ENCODE data around the gene ARRB2.

The ARRB2 gene

DNA sequence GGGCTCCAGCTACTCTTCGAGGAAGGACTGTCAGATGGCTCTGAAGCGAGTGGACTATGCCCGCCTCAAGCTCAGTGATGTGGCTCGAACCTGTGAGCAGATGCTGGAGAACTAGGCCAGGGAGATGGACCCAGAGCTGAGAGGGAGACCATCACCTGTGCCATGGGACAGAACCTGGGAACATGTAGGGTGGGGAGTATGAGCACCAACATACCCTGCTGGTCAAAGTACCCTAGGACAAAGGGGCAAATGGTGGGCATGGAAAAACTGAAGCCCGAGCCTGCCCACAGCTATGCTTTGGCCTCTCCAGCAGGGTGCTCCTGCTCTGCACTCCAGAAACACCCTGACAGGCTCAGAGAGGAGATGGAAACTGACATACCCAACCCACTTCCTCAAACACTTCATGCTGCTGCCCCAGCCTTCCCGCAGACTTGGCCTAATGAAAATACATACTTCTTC, 22.7 kb downstream of the ARRB2 start:
- DNase-seq = peak; percentile 29 to 78

DNA sequence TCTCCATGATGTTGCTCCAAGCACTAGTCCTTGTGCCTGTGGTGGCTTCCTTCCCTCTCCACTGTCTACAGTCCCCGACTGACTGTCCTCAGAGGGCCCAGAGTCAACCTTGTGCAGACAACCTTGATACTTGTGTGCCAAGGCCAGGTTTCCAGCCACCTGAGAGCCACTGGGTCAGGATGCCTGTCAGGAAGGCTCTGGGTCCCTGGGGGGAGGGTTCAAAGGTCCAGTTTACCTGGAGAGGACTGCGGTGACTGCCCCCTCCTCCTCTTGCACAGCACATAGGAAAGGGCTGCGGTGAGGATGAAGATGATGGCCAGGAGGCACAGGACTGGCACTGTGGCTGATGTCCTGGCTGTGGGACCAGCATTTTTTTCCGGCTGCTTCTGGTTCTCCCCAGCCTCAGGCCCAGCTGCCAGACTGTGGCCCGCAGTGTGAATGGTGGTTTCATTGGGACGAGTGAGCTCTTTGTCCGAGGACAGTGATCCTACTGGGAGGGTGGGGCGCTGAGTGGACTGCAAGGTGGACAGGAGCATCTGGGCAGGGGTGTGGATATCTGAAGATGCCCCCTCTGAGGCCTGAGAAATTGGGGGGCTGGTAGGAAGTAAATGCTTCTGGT, 24.5 kb downstream of the ARRB2 start:
- DNase-seq = no peak

DNA sequence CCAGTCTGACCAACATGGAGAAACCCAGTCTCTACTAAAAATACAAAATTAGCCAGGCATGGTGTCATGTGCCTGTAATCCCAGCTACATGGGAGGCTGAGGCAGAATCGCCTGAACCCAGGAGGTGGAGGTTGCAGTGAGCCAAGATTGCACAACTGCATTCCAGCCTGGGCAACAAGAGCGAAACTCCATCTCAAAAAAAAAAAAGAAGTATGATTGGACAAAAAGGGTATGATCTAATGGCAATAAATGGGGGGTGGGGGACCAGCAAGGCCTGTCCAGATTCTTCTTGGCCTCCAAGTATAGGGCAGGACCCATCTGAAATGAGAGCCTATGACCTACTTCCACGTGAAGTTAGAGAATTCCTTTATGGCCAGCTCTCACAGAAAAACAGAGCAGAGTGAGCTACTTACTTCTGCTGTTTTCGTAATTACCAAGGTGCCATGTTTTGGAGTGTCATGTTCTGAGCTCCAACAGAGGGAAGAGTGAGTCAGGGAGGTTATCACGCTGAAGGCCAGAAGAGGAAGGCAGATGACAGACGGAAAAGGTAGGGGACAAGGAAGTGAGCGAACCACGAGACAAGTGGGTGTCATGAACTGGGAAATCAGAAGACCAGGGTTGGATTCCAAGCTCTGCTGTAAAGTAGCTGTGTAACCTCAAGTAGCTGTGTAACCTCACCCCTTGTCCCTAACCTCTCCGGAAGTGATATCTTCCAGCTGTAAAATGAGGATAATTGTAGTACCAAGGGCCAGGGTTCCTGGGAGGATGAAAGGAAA, 25.6 kb downstream of the ARRB2 start:
- peak in 1 of 2 donors; percentile 65 for DNase-seq

DNA sequence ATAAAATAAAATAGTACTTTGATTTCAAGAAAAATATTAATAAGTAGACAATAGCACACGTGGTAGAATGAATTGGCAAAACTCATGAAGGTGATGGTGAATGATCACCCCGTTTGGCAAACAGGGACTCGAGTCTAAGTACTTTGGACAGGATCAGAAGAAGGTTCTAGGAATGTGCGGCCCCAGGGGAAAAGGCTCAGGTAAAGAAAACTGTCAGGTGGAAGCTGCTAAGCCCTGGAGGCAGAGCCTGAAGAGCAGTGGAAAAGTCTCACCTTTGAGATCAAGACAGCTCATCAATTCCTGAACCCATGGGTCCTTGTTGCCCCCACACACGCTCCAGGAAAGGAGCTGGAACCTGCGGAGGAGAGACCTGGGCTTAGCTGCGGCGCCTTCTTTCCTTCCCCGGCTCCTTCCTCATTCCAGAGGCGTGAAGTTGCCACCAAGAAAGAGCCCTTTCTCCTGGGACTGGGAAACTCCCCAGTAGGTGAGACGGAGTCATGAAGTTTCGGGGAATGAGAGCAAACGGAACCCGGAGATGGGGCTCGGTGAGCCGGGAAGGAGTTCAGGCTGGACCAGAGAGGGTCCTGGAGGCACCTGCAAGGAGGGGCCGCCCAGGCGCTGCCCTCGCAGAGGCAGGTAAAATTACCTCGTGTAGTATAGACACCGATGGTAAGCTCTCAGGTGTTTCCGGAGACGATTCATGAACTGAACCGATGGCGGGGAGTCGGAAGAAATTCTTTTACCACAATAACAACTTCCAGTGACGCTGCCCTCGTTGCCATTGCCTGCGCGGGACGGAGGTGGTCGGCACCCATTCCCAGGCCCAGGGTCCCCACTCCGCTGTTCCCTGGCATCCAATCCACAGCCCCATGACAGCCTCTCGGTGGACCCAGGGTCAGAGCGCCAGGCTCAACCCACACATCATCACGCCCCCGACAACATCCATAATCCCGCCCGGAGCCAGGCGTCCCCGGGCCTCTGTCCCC, 28.0 kb downstream of the ARRB2 start:
- DNase-seq = peak; percentile 41 to 42

DNA sequence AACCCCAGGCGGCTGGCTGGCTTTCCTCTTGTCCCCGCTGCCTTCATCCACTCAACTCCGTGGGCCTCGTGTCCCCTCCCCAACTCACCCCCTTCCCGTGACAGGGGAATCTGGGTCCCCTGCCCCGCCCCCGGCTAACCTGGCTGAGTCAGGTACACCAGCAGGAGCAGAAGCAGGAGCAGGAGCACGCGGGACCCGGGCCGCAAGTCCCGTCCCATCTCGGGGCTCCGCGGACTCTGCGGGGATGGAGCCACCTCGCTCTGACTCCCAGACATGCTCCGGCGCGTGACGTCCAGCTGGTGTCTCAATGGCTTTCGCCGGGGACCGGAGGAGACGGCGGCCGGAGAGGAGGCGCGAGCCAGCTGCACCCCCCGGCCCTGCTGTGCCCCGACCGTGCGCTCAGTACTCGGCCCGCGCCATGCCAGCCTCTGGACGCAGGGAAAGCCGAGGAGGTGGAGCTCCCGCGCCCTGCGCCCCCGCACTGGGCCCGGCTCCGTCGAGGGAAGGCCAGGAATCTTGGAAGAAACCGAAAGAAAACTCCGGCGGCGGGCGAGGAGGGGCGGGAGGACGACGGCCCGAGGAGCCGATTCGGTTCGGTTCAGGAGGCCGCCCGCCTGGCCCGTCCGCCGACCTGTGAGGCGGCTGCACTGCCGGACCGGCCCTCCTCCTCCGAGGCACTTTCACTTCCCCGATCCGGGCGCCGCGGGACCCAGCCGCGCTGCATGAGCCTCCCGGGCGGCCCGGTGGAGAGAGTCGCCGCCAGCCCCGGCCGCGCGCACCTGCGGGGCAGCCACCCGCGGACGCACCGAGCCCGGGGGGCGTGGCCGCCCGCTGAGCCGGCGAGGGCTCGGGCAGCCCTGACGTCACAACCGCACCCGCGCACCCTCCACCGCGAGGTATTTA, 28.9 kb downstream of the ARRB2 start, which contains the start of the genes CXCL16 and ZMYND15:
CXCL16 (minus strand) TSS at position 807 of the 903 bp plus-strand sequence; CDS start at position 218, 589 bp downstream.
ZMYND15 (plus strand) TSS at position 712 of the 903 bp plus-strand sequence. CDS start 716 bp downstream, outside the sequence.
- DNase-seq = peak; percentile 76 to 79

DNA sequence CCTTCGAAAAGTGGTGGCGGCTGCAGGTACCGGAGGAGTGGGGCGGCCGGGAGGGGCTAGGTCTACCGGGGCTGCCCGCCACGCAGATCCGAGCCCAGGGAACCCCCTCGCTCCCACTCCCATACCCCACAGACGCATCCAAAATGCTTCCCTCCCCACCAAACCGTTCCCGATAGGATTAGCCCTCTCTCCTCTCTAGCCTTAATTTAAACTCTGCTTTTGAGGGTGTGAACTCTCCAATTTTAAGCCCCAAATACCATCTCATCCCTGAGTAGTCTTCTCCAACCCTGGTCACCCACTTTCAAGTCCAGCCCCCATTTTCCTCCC, 29.6 kb downstream of the ARRB2 start:
- DNase-seq = no peak

DNA sequence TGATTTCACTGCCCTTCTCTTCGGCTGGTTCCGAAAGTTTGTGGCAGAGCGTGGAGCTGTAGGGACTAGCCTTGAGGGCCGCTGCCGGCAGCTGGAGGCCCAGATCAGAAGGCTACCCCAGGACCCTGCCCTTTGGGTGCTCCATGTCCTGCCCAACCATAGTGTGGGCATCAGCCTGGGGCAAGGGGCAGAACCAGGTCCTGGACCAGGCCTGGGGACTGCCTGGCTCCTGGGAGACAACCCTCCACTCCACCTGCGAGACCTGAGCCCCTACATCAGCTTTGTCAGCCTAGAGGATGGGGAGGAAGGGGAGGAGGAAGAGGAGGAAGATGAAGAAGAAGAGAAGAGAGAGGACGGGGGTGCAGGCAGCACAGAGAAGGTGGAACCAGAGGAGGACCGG, 30.2 kb downstream of the ARRB2 start:
- no peak for DNase-seq

DNA sequence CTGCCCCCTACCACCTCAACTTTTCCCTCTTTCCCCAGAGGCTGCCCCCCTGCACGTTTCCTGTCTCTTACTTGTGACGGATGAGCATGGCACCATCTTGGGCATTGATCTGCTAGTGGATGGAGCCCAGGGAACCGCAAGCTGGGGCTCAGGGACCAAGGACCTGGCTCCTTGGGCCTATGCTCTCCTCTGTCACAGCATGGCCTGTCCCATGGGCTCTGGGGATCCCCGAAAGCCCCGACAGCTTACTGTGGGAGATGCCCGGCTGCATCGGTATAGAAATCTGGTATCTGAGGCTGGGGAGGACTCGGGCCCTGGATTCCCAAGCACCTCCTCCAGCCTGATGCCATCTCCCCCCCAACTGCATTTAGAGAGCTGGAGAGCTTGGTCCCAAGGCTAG, 31.1 kb downstream of the ARRB2 start:
- DNase-seq = no peak

DNA sequence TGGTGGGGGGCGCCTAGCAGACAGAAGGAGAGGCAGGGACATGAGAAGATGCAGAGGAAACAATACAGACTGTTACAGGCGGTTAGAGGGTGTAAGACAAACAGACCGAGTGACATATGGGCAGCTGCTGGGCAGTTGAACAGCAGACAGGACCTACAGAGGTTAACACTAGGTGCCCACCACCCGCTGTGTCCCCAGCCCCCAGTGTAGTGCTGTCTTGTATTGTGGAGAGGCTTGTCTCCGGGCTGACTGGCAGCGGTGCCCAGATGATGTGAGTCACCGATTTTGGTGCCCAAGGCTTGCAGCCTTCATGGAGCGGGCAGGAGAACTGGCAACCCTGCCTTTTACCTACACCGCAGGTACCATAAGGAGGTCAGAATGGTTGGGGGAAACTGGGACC, 31.7 kb downstream of the ARRB2 start:
- no peak for DNase-seq

DNA sequence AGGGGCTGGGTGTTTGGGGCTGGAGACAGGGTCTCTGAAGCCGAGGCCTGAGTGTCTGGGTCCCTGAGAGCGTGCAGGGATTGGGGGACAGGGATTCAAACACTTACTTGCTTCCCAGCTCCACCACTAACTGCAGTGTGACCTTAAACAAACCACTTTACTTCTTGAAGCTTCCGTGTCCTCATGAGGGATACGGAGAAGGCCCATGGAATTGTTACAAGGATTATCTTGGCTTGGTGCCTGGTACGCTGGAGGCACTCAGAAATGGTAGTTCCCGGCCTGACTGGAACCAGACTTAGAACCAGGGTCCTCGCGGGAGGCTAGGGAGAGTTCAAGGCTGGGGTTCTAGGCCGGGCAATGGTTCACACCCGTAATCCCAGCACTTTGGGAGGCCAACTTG, 32.2 kb downstream of the ARRB2 start:
- no peak for DNase-seq

DNA sequence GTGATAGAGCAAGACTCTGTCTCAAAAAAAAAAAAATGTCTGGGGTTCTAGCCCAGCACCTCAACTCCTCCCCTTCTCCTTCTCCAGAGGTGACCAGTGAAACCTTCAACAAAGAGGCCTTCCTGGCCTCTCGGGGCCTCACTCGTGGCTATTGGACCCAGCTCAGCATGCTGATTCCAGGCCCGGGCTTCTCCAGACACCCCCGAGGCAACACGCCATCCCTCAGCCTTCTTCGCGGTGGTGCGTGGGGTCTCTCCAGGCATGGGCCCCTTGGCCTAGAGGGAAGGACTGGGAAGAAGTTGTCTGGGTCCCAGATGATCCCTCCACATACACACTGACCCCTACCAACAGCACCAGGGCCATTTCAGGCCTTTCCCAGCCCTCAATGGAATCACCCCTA, 32.8 kb downstream of the ARRB2 start:
- DNase-seq = no peak

DNA sequence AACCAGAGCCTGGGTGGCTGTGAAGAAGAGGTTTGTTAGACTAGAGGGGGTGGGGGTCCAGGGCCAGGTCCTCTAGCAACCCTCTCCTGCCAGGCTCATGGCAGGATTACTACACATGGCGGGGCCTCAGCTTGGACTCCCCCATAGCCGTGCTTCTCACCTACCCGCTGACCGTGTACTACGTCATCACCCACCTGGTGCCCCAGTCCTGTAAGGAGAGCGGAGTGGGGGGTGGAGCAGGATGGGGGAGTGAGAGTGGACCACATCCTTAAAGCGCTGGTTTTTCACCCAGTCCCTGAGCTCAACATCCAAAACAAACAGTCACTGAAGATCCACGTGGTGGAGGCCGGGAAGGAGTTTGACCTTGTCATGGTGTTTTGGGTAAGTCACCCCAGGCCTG, 33.5 kb downstream of the ARRB2 start:
- DNase-seq = no peak

DNA sequence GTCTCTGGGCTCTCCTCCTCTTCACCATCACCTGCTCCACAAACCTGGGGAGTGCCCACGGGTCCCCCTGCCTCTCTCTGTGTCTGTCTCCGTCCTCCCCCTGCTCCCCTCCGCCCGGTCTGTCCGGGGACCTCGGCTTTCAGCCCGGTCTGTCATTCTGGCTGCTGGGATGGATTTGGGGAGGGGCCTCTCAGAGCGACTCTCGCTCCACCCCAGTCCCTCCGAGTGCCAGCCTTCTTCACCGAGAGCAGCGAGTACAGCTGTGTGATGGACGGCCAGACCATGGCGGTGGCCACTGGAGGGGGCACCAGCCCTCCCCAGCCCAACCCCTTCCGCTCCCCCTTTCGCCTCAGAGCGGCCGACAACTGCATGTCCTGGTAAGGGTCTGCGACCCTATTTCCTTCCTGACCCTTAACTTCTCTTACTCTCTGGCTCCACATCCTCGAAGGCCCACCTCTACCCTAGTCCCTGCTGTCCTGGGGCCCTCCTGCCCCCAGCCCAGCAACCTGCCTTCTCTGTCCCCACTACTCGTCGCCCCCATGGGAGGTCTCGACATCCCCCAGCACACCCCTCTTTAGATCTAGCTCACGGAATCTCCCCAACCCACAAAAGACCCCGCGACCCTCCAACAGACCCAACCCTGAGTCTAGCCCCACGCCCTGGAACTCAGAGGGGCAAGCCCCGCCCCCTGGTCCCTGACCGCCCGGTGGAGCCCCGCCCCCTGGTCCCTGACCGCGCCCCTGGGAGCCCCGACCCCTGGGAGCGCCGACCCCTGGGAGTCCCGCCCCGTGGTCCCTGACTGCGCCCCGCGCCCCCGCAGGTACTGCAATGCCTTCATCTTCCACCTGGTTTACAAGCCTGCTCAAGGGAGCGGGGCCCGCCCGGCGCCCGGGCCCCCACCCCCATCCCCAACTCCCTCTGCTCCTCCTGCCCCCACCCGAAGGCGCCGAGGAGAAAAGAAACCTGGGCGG, 34.9 kb downstream of the ARRB2 start:
- no peak for DNase-seq

DNA sequence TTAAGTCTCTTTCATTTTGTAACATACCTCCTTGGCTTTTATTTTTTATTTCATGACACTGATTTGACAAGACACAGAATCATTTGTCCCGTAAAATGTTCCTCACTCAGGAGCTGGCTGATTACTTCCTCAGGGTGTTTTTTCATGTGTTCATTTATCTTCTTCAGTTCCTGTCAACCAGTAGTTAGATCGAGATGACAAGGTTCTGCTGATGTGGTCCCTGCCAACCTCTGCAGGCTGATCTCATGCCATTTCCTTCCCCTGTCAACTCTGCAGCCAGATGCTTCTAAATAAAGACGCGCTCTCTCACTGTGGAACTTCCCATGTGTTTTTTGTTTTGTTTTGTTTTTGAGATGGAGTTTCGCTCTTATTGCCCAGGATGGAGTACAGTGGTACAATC, 37.4 kb downstream of the ARRB2 start:
- peak; percentile 42 to 62 for DNase-seq

DNA sequence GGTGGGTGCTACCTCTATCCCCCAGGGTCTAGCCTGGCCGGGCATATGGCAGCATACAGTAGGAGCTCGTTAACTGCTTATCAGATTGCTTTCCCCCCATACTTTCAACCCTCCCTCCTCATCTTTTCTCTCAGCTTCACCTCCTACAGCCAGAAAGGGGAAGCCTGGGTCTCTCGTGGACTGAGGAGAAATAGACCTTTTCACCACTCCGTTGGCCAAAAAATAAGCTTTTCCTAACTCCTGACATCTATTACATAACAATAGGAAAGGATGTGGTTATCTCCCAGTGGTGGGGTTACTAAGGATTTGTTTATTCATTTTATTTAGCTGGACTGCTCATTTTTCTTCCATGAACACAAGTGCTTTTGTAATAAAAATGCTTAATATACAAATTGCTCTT, 38.3 kb downstream of the ARRB2 start:
- no peak for DNase-seq

DNA sequence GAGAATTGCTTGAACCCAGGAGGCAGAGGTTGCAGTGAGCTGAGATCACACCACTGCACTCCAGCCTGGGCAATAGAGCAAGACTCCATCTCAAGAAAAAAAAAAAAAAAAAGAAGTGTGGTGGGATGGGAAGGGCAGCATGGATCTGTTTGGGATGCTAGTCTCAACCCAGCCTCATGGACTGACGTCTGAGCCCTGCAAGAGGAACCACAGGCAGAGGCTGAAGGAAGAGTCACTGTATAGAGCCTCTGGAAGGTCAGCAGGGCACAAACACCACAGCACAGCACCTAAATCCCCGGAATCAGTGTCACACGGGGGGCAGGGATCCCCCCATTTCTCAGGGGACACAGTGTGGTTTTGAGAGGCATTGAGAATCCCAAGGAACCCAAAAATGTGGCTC, 40.2 kb downstream of the ARRB2 start:
- no peak for DNase-seq

DNA sequence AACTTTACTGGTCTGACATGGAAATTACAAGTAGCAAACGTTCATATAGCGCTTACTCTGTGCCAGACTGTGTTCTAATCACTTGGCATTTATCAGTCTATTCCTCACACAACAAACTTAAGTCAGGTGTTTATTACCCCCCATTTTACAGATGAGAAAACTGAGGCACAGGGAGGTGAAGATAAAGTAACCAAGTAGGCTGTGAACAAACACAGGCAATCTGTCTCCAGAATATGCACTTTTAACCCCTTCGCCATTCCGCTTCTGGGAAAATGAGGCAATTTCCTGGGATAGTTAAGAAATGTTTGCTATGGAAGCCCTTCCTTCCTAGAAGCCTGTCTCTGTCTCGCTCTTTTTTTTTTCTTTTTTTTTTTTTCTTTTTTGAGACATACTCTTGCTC, 41.5 kb downstream of the ARRB2 start:
- DNase-seq = no peak

DNA sequence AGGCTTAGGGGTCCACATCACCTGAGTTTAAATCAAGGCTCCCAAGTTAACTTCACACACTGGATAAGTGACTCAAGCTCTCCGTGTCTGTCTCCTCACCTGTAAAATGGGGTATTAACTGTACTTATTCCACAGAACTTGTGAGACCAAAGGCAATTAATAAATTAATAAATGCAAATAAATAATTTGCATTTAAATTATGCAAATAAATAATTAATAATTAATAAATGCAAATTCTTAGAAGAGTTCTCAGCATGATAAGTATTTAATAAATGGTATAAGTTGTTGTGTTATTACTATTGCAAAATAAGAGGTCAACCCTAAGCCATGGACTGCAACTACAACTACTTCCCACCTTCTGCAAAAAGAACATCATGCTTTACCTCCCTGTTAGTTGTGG, 43.0 kb downstream of the ARRB2 start:
- DNase-seq = no peak

DNA sequence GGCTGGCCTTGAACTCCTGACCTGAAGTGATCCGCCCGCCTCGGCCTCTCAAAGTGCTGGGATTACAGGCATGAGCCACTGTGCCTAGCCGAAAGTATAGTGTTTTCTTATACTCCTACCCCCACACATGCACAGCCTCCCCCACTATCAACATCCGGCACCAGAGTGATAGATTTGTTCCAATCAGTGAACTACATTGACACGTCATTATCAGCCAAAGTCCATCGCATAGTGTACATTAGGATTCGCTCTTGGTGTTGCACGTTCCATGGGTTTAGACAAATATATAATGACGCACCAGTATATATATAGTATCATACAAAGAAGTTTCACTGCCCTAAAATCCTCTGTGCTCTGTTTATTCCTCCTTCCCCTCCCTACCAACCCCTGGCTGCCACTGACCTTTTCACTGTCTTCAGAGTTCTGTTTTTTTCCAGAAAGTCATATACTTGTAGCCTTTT, 49.4 kb downstream of the ARRB2 start:
- peak in 1 of 2 donors; percentile 36 for DNase-seq

DNA sequence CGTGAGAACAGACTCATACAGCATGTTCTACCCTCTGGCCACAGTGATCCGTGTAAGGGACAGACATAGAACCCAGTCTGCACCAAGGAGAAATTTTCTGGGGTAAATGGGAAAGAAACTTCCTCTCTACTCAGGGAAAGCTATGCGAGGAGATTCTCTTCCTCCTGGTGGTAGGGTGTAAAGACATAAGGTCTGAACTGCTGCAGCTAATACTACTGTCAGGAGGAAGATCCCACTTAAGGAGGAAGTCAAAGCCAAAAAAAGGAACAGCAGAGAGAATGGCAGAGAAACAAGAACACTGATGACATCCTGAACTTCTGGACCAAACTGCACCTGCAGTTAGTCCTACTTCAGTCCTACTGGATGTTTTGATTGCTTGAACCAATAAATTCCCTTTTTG, 54.2 kb downstream of the ARRB2 start:
- no peak for DNase-seq

DNA sequence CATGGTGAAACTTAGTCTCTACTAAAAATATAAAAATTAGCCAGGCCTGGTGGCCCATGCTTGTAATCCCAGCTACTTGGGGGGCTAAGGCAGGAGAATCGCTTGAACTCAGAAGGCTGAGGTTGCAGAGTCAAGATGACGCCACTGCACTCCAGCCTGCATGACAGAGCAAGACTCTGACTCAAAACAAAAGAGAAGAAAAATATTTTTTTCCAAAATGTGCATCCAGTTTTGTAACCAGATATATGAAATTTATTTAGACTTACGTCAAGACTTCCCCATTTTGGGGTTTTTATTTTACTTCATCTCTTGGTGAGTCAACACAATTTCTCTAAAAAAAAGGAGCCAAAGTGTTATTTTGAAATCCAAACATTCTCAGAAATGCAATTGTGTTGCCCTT, 55.8 kb downstream of the ARRB2 start:
- DNase-seq = peak in 1 of 2 donors; percentile 69
